ENCODE data around the gene DOCK8. TPM values are rescaled to one million over a fixed set of nuclear protein-coding genes. Genes with fewer than 3 reads are reported as not detected.
A peak's percentile ranks its signal among the peaks of the same experiment; 100 is the strongest.

DOCK8 gene
- total RNA-seq, 1 donor from 2014 or later: 3.8 TPM

DNA sequence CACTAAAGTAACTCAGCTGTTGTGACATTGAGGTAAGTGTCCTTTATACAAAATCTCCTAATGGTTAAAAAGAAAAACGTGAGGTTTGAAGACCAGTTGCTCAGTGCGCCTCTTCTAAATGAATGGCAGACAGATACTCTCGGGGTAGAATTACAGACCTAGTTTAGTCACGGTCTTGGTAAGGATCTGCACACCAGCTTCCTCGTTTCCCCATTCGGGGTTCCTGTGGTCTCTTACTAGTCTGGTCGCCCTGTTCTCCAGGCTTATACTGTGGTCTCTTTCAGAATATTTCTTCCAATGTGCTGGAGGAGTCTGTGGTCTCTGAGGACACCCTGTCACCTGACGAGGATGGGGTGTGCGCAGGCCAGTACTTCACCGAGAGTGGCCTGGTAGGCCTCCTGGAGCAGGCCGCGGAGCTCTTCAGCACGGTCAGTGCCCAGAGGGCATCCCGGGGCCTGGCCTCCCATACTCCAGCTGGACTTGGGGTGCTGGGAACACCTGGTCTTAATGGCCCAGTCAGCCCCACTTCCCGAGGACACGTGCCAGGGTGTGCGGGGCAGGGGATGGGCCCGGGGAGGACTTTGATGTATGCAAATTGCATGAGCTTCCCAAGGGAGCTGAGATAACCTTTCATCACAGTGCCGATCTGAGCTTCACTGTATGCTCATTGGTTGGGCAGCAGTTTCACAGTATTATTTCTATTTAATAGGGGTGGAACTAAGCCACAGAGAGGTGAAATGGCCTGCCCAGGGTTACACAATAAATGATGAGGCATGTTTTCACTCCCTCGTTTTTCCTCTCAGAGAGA lies 224.5 kb downstream of the DOCK8 start:
- Histone ChIP-seq H3K4me3 (ENCODE audit: low read depth, low read length) (no peak overlapping the region), H3K27me3 (ENCODE audit: control insufficient read depth, insufficient read depth, low read length) (no peaks in the 10 kb centered on the region), H3K36me3 (ENCODE audit: control insufficient read depth, insufficient read depth, low read length) (no peaks in the 10 kb centered on the region)
- no peak for DNase-seq (ENCODE audit: low read depth)
- TF ChIP-seq, protein P1, sequence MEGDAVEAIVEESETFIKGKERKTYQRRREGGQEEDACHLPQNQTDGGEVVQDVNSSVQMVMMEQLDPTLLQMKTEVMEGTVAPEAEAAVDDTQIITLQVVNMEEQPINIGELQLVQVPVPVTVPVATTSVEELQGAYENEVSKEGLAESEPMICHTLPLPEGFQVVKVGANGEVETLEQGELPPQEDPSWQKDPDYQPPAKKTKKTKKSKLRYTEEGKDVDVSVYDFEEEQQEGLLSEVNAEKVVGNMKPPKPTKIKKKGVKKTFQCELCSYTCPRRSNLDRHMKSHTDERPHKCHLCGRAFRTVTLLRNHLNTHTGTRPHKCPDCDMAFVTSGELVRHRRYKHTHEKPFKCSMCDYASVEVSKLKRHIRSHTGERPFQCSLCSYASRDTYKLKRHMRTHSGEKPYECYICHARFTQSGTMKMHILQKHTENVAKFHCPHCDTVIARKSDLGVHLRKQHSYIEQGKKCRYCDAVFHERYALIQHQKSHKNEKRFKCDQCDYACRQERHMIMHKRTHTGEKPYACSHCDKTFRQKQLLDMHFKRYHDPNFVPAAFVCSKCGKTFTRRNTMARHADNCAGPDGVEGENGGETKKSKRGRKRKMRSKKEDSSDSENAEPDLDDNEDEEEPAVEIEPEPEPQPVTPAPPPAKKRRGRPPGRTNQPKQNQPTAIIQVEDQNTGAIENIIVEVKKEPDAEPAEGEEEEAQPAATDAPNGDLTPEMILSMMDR (IDR thresholded peaks at IDR 0.05; ENCODE audit: insufficient read depth, low read length, poor library complexity, severe bottlenecking): no peak

DNA sequence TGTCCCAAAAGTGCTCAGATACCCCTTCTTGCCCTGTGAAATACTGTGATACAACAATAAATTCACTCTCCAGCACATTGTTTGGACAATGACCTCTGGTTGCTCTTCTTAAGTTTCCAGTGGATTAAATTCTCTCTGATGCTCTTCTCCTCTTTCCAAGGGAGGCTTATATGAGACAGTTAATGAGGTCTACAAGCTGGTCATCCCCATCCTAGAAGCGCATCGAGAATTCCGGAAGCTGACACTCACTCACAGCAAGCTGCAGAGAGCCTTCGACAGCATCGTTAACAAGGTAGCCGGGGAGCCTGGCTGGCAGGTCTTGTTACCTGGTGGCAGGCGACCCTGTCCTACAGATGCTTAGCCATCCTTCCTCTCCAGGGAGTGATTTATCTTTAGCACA lies 226.5 kb downstream of the DOCK8 start:
- TF ChIP-seq, protein P1 (IDR thresholded peaks at IDR 0.05; ENCODE audit: insufficient read depth, low read length, poor library complexity, severe bottlenecking): no peak
- DNase-seq (ENCODE audit: low read depth): no peak
- no peaks in the 10 kb centered on the region for H3K36me3 ChIP-seq (ENCODE audit: control insufficient read depth, insufficient read depth, low read length)
- no peak overlapping the region for H3K4me3 ChIP-seq (ENCODE audit: low read depth, low read length)
- no peaks in the 10 kb centered on the region for H3K27me3 ChIP-seq (ENCODE audit: control insufficient read depth, insufficient read depth, low read length)

DNA sequence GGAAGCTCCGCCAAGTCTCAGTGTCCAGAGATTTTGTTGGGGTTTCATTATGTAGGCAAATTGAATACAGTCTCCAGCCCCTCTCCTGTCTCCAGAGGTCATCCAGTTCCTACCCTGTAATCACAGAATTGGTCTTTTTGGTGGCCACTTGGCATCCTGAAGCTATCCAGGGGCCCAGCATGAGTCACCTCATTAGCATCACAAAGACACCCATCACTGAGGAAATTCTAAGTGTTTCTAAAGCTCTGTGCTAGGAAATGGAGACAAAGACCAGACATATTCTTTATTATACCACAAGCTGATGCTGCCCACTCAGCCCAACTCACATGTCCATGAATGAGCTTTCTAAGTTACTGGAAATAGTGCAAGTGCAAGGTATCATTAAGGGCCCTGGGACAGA lies 229.9 kb downstream of the DOCK8 start:
- no peak for DNase-seq (ENCODE audit: low read depth)
- Histone ChIP-seq H3K36me3 (ENCODE audit: control insufficient read depth, insufficient read depth, low read length) (no peaks in the 10 kb centered on the region), H3K27me3 (ENCODE audit: control insufficient read depth, insufficient read depth, low read length) (no peaks in the 10 kb centered on the region), H3K4me3 (ENCODE audit: low read depth, low read length) (no peak overlapping the region)
- TF ChIP-seq, protein P1 (IDR thresholded peaks at IDR 0.05; ENCODE audit: insufficient read depth, low read length, poor library complexity, severe bottlenecking): no peak

DNA sequence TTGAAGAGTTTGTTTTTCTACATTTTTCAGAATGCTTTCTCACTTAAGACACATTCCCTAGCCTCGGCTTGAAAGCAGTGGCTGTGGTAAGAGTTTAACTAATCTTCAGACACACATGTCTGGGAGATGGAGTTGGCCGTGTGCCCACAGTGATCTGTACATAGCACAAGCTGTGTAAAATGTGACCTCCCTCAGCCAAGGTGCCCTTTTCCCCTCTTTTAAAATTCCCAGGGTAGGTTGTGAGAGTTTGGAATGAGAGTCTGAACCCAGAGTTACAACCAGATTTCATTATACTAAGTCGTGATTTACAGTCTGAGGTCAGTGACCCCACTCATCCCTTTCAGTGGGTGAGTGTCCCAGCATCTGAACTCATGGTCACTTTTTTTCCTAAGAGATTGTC lies 230.4 kb downstream of the DOCK8 start:
- Histone ChIP-seq H3K36me3 (ENCODE audit: control insufficient read depth, insufficient read depth, low read length) (no peaks in the 10 kb centered on the region), H3K4me3 (ENCODE audit: low read depth, low read length) (no peak overlapping the region), H3K27me3 (ENCODE audit: control insufficient read depth, insufficient read depth, low read length) (no peaks in the 10 kb centered on the region)
- peak; percentile 55 for DNase-seq (ENCODE audit: low read depth)
- TF ChIP-seq, protein P1 (IDR thresholded peaks at IDR 0.05; ENCODE audit: insufficient read depth, low read length, poor library complexity, severe bottlenecking): no peak

DNA sequence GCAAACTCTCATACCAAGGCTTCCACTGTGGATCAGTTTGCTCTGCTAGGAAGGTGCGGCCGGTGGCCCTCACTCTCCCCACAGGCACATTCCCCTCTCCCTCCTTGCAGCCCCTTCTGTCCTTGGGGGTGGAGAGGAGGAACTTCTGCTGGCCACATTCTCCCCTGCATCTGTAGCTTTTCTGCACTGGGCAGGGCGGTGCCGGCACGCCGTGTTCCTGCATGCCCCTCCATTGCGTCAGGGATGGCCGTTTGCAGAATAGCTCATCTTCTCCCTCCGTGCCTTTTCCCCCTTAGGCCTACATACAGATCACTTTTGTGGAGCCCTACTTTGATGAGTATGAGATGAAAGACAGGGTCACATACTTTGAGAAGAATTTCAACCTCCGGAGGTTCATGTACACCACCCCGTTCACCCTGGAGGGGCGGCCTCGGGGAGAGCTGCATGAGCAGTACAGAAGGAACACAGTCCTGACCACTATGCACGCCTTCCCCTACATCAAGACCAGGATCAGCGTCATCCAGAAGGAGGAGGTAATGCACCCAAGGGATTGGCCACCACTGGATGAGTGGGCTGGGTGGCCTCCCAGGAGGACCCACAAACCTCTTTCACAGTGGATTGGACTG lies 231.5 kb downstream of the DOCK8 start:
- Histone ChIP-seq H3K4me3 (ENCODE audit: low read depth, low read length) (no peak overlapping the region), H3K27me3 (ENCODE audit: control insufficient read depth, insufficient read depth, low read length) (no peaks in the 10 kb centered on the region), H3K36me3 (ENCODE audit: control insufficient read depth, insufficient read depth, low read length) (no peaks in the 10 kb centered on the region)
- no peak for DNase-seq (ENCODE audit: low read depth)
- TF ChIP-seq, protein P1 (IDR thresholded peaks at IDR 0.05; ENCODE audit: insufficient read depth, low read length, poor library complexity, severe bottlenecking): no peak
